Choroid plexus epithelial cell (primary cell): Measurements from ENCODE around the gene GSTM5.
"Not testable (repeated sequence)": the region's sequence is repeated elsewhere in the genome, so short reads cannot be mapped to it uniquely, and the experiment has no call there.

Experiments
- DNase-seq: peaks from one replicate; pipeline ENCODE4 v3.0.0-alpha.2; 2010; ENCODE audit warnings: low read depth
- H3K4me3 ChIP-seq: 2 replicates; pipeline ENCODE4 v1.5.1; 2011; ENCODE audit warnings: low read depth, mild to moderate bottlenecking, control low read depth, low read length, moderate library complexity
- TF ChIP-seq, protein P1 (sequence below): conservative IDR thresholded peaks from 2 replicates; pipeline ENCODE4 v1.5.1; 2011; ENCODE audit warnings: low read depth, mild to moderate bottlenecking, control low read depth, inconsistent platforms, low read length, moderate library complexity

The GSTM5 gene

GRCh38 chr1:109749221-109749620 lies 37.2 kb downstream of the GSTM5 start:
- no peak for DNase-seq
- TF ChIP-seq, protein P1, sequence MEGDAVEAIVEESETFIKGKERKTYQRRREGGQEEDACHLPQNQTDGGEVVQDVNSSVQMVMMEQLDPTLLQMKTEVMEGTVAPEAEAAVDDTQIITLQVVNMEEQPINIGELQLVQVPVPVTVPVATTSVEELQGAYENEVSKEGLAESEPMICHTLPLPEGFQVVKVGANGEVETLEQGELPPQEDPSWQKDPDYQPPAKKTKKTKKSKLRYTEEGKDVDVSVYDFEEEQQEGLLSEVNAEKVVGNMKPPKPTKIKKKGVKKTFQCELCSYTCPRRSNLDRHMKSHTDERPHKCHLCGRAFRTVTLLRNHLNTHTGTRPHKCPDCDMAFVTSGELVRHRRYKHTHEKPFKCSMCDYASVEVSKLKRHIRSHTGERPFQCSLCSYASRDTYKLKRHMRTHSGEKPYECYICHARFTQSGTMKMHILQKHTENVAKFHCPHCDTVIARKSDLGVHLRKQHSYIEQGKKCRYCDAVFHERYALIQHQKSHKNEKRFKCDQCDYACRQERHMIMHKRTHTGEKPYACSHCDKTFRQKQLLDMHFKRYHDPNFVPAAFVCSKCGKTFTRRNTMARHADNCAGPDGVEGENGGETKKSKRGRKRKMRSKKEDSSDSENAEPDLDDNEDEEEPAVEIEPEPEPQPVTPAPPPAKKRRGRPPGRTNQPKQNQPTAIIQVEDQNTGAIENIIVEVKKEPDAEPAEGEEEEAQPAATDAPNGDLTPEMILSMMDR = no peak

GRCh38 chr1:109750241-109750882 lies 38.3 kb downstream of the GSTM5 start:
- no peak for DNase-seq
- H3K4me3 ChIP-seq = no peak overlapping the region
- TF ChIP-seq, protein P1 = no peak

More at GRCh38 chr1:109749221-109749620, 37.2 kb downstream of the GSTM5 start:
- no peak overlapping the region for H3K4me3 ChIP-seq

- DNase-seq = no peak
- TF ChIP-seq, protein P1 = no peak
- no peak overlapping the region for H3K4me3 ChIP-seq
Measured at GRCh38 chr1:109750920-109751319, 38.9 kb downstream of the GSTM5 start.

- no peak overlapping the region for H3K4me3 ChIP-seq
- DNase-seq = no peak
- TF ChIP-seq, protein P1 = no peak
Measured at GRCh38 chr1:109751531-109752260, 39.6 kb downstream of the GSTM5 start.

- H3K4me3 ChIP-seq = no peak overlapping the region
- TF ChIP-seq, protein P1 = no peak
Measured at GRCh38 chr1:109754738-109755137, 42.7 kb downstream of the GSTM5 start.

GRCh38 chr1:109756325-109756724 lies 44.3 kb downstream of the GSTM5 start:
- not testable (repeated sequence) for H3K4me3 ChIP-seq, DNase-seq

More at GRCh38 chr1:109754738-109755137, 42.7 kb downstream of the GSTM5 start:
- DNase-seq = no peak

- no peak overlapping the region for H3K4me3 ChIP-seq
- TF ChIP-seq, protein P1 = no peak
- no peak for DNase-seq
Measured at GRCh38 chr1:109756848-109757521, 44.9 kb downstream of the GSTM5 start.
